ELR (cell line): ENCODE results near the gene TAOK2.

Experiments
- DNase-seq: peaks from one replicate; pipeline ENCODE4 v3.0.0-alpha.2; 2015; ENCODE audit warnings: low read depth

The TAOK2 gene

GRCh38 chr16:29988346-29989075 is 14.8 kb downstream of the TAOK2 start:
- DNase-seq: no peak

- no peak for DNase-seq
Observed at GRCh38 chr16:29989111-29989858, 15.6 kb downstream of the TAOK2 start.

- no peak for DNase-seq
Observed at GRCh38 chr16:29990034-29990433, 16.4 kb downstream of the TAOK2 start.

DNA sequence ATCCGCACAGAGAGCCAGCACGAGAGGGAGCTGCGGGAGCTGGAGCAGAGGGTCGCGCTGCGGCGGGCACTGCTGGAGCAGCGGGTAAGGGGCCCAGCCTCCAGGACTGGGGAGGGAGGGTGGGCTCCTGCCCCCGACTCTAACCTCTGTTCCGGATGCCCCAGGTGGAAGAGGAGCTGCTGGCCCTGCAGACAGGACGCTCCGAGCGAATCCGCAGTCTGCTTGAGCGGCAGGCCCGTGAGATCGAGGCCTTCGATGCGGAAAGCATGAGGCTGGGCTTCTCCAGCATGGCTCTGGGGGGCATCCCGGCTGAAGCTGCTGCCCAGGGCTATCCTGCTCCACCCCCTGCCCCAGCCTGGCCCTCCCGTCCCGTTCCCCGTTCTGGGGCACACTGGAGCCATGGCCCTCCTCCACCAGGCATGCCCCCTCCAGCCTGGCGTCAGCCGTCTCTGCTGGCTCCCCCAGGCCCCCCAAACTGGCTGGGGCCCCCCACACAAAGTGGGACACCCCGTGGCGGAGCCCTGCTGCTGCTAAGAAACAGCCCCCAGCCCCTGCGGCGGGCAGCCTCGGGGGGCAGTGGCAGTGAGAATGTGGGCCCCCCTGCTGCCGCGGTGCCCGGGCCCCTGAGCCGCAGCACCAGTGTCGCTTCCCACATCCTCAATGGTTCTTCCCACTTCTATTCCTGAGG is 17.4 kb downstream of the TAOK2 start:
- DNase-seq: no peak

DNA sequence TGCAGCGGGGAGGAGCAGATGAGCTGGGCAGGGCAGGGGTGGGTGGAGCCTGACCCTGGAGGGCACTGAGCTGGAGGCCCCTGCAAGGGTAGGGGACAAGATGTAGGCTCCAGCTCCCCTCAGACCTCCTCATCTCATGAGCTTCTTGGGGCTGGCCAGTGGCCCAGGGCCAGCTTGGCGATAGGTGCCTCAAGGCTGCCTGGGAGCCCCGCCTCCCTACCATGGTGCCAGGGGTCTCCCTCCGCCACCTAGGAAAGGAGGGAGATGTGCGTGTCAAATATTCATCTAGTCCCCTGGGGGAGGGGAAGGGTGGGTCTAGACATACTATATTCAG is 17.9 kb downstream of the TAOK2 start:
- DNase-seq: no peak

DNA sequence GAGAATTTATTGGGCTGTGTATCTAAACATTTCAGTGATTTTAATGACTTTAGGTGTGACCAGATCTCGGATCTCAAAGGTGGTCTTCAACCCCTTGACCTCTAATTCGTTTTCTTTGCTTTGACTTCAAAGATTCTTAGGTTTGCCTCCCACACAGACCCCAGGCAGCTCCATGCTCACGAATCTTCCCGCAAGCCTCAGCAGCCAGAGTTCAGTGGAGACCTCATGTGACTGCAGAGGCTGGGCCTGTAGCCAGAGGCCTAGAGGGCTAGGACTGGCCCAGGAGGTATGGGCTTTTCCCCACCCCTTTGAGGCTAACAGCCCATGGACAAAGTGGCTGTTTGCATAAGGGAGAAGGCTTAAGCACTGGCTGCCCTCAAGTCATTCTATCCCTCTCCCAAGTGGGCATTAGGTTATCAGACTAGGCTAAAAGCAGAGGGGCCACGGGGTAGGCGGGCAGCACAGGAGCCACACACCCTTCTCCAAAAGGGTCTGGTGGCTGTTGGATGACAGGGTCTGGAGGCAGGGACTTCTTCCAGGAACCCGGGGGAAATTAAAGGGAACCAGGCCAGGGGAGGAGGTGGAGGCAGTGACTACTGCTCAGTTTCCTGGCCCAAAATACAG is 18.8 kb downstream of the TAOK2 start:
- DNase-seq: no peak

GRCh38 chr16:29993191-29993902 is 19.7 kb downstream of the TAOK2 start:
- no peak for DNase-seq

DNA sequence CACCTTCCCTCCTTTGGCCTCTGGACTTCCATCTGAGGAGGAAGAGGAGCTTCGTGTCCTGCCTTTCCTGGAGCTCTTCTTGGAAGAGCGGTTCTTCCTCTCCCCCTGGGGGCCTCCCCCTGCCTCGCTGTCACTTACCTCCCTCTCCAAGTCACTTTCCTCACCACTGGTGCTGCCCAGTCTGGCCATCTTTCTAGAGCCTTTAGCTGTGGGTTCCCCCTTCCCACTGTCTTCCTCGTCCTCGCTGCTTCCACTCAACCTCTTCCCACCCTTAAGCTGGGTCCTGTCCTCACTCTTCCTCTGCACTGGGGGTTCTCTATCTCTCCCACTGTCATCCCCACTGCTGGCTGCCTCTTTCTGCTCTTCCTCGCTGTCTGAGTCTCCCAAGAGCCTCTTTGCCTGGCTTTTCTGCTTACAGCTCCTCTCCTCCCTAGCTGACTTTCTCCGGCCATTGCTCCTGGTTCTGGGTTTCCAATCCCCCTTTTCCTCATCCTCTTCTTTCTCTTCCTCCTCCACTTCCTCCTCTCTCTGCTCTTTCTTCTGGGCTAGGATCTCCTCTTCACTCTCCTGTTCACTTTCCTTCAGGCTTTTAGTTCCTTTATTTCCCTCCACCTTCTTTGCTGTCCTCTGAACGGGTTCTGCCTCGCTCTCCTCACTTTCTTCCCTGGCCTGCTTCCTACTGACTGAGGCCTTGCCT is 20.4 kb downstream of the TAOK2 start:
- no peak for DNase-seq

GRCh38 chr16:29994600-29995323 is 21.1 kb downstream of the TAOK2 start:
- peak; percentile 97 for DNase-seq

DNA sequence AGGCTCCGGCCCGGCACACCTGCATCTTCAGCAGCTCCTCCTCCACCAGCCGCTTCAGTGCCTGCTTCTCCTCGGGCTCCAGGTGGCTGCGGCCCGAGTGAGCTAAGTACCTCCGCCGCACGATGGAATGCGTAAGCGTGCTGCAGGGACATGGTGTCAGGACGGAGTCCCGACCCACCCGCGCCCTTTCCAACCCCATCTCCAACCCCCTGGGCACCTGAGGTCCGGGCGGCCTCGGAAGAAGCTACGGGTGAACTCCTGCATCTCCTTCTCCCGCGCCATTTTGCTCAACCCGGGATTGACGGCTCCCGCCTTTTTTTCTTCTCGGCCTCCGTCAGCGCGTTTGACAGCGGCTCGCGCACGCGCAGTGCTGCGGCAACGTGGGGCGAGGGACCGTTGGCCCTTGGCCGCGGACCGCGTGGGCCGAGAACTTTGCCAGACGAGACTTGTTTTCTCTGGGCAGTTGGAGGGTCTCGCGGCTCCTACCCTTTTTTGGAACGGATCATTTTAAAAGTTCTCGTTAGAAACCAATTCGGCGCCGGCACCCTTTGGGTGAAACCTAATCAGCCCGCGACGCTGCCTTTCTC is 21.7 kb downstream of the TAOK2 start, which contains the start of gene HIRIP3:
Gene HIRIP3, minus strand, starts transcription at position 294 of the 587 bp plus-strand sequence. Its CDS starts 12 bp downstream, at position 282.
- DNase-seq: peak; percentile 87

DNA sequence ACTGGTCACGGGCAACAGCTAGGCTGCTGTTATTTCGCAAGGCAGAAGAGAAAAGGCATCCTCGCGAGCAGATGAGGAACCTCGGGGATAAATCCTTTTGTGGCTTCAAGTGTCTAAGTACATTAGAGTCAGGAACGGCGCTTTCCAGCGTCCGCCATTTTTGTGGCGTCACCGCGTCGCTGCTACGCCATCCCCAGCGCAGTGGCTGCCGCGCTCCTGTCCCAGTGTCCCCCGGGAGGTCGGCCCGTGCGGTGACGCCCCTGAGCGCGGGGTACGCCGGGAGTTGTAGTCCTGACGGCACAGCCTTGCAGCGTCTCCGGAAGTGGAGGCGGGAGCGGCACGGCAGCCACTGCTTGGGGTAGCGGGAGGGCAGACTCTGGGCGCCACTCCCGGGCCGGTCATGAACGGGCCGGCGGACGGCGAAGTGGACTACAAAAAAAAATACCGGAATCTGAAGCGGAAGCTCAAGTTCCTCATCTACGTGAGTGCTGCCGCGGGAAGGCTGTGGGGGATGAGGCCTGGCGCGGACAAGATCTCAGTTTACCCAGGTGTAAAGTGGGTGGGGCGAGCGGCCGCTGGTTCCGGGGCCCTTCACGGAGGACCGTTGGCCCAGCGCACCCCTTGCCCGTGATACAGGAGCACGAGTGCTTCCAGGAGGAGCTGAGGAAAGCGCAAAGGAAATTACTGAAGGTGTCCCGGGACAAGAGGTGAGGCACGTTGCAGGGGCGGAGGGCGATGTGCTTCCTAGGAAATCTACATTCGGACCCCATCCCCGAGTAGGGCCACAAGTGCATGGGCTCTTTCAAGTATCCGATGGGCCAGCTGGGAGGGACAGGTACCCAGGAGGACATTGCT is 22.5 kb downstream of the TAOK2 start, which contains the start of gene INO80E:
Gene INO80E, plus strand, starts transcription at position 331 of the 855 bp plus-strand sequence. Its CDS starts 70 bp downstream, at position 401.
- DNase-seq: peak; percentile 97

GRCh38 chr16:29996766-29997250 is 23.1 kb downstream of the TAOK2 start:
- no peak for DNase-seq

DNA sequence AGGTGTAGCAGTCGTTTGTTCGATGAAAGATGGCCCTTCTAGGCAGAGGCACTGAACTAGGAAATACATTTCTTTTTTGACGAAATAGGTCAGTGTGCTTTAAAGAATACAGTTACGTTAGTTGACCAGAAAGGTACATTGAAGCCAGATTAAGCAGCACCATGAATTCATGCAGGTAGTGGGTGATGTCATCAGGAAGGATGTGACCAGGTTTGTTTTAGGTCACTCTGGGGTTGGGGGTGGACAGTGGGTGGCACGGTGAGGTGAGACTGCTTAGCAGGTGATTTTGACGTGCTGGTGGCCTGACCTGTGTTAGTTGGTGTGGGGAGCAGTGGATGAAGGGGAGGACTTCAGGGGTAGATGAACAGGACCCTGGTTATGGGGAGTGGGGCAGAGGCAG is 25.9 kb downstream of the TAOK2 start:
- DNase-seq: no peak

GRCh38 chr16:30000735-30001631 is 27.3 kb downstream of the TAOK2 start:
- DNase-seq: no peak

DNA sequence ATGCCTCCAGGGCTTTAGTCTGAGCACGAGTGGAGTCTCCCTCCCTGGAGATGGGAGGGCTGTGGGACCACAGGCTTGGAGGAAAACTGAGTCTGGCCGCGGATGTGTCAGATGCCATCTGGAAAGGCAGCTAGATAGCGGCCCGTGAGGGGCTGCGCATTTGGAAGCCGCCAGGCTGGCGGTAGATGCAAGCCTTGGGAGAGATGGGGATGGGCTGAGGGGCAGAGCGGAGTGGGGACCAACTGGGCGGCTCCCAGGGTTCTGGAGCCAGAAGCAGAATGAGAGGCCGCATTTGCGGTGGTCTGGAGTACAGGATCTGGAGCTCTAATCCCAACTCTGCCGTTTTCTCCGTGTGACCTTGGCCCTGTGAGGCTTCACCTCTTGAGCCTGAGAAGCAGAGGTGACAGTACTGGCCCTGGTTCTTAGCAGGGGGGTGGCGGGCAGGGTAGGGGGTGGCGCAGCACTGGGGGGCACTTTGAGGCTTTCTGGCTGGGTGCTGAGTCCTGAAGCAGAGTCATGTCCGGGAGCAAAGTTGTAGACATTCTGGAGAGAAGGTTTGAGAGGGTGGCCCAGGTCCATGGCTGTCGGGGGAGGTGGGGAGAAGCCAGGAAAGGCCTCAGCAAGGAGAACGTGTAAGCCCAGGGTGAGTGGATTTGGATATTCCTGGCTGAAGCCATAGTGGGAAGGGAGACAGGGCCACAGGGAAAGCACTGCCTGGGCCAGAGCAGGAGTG is 29.1 kb downstream of the TAOK2 start:
- DNase-seq: no peak

DNA sequence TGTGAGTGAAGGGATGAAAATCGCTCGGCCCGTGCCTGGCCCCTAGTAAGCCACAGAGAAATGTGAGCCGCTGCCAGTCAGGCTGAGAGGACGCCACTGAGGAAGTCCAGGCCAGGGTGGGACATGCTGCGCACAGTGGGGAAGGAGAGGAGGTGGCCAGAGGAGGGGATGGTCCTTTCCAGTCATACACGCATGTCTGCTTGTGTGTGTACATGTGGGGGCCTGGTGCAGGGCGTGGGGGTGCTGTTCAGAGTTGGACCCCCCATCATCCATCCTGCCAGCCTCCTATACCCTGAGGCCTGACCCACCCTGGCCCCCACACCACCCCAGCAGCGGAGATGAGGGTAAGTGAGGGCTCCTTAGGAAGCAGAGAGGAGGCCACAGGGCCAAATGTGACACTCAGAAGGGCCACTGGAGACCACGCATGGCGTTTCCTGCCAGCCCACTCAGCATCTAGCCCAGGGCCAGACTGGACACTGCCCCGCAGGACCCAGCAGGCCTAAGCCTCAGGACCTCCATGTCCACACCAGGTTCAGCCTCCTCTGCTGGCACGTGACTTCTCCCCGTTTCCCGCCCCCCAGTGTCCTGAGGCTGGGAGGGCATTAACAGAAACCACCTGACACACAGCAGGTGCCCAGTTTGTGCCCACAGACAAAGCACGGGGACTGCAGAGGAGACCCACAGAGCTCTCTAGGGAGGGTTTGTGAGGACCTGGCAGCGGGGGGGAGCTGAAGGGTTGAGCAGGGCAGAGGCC is 30.2 kb downstream of the TAOK2 start:
- no peak for DNase-seq
